ENCODE results near the gene RARRES2. TPM values are rescaled to one million over a fixed set of nuclear protein-coding genes. Genes with fewer than 3 reads are reported as not detected.

The RARRES2 gene
- total and polyA plus RNA-seq, 2 of the 13 experiments (the other 11 are each of a cell fraction or from before 2014, with no cell fraction given), result 134 to 172 TPM

GRCh38 chr7:150383710-150384397, 42.4 kb upstream of the RARRES2 start (continued):
- TF ChIP-seq ZNF574 (CRISPR knock-in tag; IDR thresholded peaks at IDR 0.05) (peak; percentile 78), ZNF362 (CRISPR knock-in tag; IDR thresholded peaks at IDR 0.05; ENCODE audit: borderline replicate concordance) (peak; percentile 35; the same call in 1 of the 2 replicates), ZNF20 (CRISPR knock-in tag; IDR thresholded peaks at IDR 0.05) (no peak), TBL1XR1 (IDR thresholded peaks at IDR 0.05; ENCODE audit: borderline replicate concordance, low read length, partially characterized antibody) (peak; percentile 71), JDP2 (CRISPR knock-in tag; IDR thresholded peaks at IDR 0.05; ENCODE audit: borderline replicate concordance) (no peak), POGZ (CRISPR knock-in tag; IDR thresholded peaks at IDR 0.05) (peak; percentile 52), KLF13 (CRISPR knock-in tag; IDR thresholded peaks at IDR 0.05) (no peak), ZNF674 (CRISPR knock-in tag; IDR thresholded peaks at IDR 0.05; ENCODE audit: low read depth) (0 out of 2 replicates have a peak, but pooled peaks have one; percentile 65), AHDC1 (CRISPR knock-in tag; IDR thresholded peaks at IDR 0.05; ENCODE audit: borderline replicate concordance) (peak; percentile 29; the same call in 1 of the 2 replicates), ZBTB25 (CRISPR knock-in tag; IDR thresholded peaks at IDR 0.05) (no peak), ZNF17 (CRISPR knock-in tag; IDR thresholded peaks at IDR 0.05) (no peak), ZC3H4 (CRISPR knock-in tag; IDR thresholded peaks at IDR 0.05; ENCODE audit: borderline replicate concordance) (no peak), ZNF34 (CRISPR knock-in tag; IDR thresholded peaks at IDR 0.05; ENCODE audit: borderline replicate concordance) (no peak), SIN3B (IDR thresholded peaks at IDR 0.05; ENCODE audit: low read length) (no peak), MEF2D (CRISPR knock-in tag; IDR thresholded peaks at IDR 0.05) (0 out of 2 replicates have a peak, but pooled peaks have one; percentile 61), ZNF235 (CRISPR knock-in tag; IDR thresholded peaks at IDR 0.05; ENCODE audit: borderline replicate concordance) (no peak), PTBP1 (IDR thresholded peaks at IDR 0.05; ENCODE audit: low read depth, low read length, poor library complexity, severe bottlenecking) (peak; percentile 46), ZNF773 (CRISPR knock-in tag; IDR thresholded peaks at IDR 0.05; ENCODE audit: borderline replicate concordance) (no peak), ZNF160 (CRISPR knock-in tag; IDR thresholded peaks at IDR 0.05) (0 out of 2 replicates have a peak, but pooled peaks have one; percentile 34)

Measured in HepG2 (cell line).